ENCODE results near the gene PANX2. TPM values are rescaled to one million over a fixed set of nuclear protein-coding genes. Genes with fewer than 3 reads are reported as not detected.
A peak's percentile ranks its signal among the peaks of the same experiment; 100 is the strongest.

PANX2 gene
- total RNA-seq, 1 donor from 2014 or later = 4.2 TPM

GRCh38 chr22:50197000-50197800 is 26.7 kb downstream of the PANX2 start:
- no peak for DNase-seq (ENCODE audit: extremely low spot score in 2 of 2)
- Histone ChIP-seq H3K27ac (no peak overlapping the region), H3K4me1 (peaks cover 34% of the 10 kb centered on the region), H3K9me3 (no peaks in the 10 kb centered on the region), H3K36me3 (peaks cover 0 to 24% of the 10 kb centered on the region in 2 donors), H3K4me3 (no peak overlapping the region), H3K27me3 (no peaks in the 10 kb centered on the region)
- TF ChIP-seq, protein P1, sequence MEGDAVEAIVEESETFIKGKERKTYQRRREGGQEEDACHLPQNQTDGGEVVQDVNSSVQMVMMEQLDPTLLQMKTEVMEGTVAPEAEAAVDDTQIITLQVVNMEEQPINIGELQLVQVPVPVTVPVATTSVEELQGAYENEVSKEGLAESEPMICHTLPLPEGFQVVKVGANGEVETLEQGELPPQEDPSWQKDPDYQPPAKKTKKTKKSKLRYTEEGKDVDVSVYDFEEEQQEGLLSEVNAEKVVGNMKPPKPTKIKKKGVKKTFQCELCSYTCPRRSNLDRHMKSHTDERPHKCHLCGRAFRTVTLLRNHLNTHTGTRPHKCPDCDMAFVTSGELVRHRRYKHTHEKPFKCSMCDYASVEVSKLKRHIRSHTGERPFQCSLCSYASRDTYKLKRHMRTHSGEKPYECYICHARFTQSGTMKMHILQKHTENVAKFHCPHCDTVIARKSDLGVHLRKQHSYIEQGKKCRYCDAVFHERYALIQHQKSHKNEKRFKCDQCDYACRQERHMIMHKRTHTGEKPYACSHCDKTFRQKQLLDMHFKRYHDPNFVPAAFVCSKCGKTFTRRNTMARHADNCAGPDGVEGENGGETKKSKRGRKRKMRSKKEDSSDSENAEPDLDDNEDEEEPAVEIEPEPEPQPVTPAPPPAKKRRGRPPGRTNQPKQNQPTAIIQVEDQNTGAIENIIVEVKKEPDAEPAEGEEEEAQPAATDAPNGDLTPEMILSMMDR (IDR thresholded peaks at IDR 0.05) = no peak
- TF ChIP-seq POLR2AphosphoS5 (IDR thresholded peaks at IDR 0.05; ENCODE audit: insufficient read depth in 1 of 2, low read depth in 1 of 2) = no peak
- no peak for TF ChIP-seq POLR2A (IDR thresholded peaks at IDR 0.05)
- intact Hi-C loops (cut with DNase I) = loop anchor here (10.0 kb wide), 1 partner anchor 272 kb away; no protein-coding TSS in a partner anchor

DNA sequence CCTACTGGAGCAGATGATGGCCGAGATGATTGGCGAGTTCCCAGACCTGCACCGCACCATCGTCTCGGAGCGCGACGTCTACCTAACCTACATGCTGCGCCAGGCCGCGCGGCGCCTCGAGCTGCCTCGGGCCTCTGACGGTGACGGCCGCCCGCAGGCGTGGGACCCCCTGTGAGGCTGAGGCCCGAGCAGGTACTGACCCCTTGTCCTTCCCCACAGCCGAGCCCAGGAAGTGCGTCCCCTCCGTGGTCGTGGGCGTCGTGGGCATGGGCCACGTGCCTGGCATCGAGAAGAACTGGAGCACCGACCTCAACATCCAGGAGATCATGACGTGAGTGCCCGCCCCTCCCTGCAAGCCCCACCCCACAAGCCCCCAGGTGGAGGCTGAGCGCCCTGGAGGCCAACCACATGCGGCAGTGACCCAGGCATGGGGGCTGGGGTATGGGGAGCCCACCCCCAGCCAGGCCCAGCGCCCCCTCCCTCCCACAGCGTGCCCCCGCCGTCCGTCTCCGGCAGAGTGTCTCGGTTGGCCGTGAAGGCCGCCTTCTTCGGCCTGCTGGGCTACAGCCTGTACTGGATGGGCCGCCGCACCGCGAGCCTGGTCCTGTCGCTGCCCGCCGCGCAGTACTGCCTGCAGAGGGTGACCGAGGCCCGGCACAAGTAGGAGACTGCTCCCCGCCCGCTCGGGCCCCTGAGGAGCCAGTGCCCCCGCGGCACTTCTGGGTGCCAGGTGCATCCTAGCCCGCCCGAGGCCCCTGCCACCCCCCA is 27.5 kb downstream of the PANX2 start:
- Histone ChIP-seq H3K4me1 (peaks cover 34% of the 10 kb centered on the region), H3K4me3 (no peak overlapping the region), H3K36me3 (peaks cover 0 to 24% of the 10 kb centered on the region in 2 donors), H3K27me3 (no peaks in the 10 kb centered on the region), H3K27ac (no peak overlapping the region), H3K9me3 (no peaks in the 10 kb centered on the region)
- DNase-seq (ENCODE audit: extremely low spot score in 2 of 2) = no peak
- intact Hi-C loops (cut with DNase I) = loop anchor here (10.0 kb wide), 1 partner anchor 273 kb away; no protein-coding TSS in a partner anchor
- TF ChIP-seq, protein P1 (IDR thresholded peaks at IDR 0.05) = no peak
- TF ChIP-seq POLR2A (IDR thresholded peaks at IDR 0.05) (no peak), POLR2AphosphoS5 (IDR thresholded peaks at IDR 0.05; ENCODE audit: insufficient read depth in 1 of 2, low read depth in 1 of 2) (no peak)

DNA sequence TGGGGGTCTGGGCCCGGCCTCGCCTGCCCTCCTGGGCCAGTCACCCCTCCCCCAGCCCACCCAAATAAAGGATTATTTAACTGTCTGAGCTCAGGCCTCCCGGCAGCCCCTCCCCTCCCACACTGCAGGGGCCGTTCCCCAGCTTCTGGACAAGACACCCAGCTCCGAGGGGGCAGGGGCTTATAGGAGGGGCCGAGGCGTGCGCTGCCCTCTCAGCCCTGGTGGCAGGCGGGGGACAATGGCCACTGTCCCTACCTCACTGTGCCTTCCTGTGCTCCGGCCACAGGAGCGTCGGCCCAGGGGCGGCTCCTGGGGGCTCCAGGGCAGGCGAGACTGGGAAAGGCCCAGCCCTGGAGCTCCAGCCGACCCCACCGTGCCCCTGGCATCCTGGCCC is 28.1 kb downstream of the PANX2 start:
- H3K4me1 ChIP-seq = peaks cover 32% of the 10 kb centered on the region
- no peak overlapping the region for H3K4me3 ChIP-seq
- no peak for DNase-seq (ENCODE audit: extremely low spot score in 2 of 2)
- intact Hi-C loops (cut with DNase I) = loop anchor here (10.0 kb wide), 1 partner anchor 274 kb away; no protein-coding TSS in a partner anchor
- H3K36me3 ChIP-seq = peaks cover 0 to 24% of the 10 kb centered on the region in 2 donors
- no peaks in the 10 kb centered on the region for H3K9me3 ChIP-seq
- TF ChIP-seq POLR2A (IDR thresholded peaks at IDR 0.05) = no peak
- H3K27ac ChIP-seq = no peak overlapping the region
- H3K27me3 ChIP-seq = no peaks in the 10 kb centered on the region

- no peaks in the 10 kb centered on the region for H3K27me3 ChIP-seq
- H3K4me1 ChIP-seq = peaks cover 32% of the 10 kb centered on the region
- no peak overlapping the region for H3K4me3 ChIP-seq
- H3K27ac ChIP-seq = no peak overlapping the region
- TF ChIP-seq POLR2A (IDR thresholded peaks at IDR 0.05) (no peak), POLR2AphosphoS5 (IDR thresholded peaks at IDR 0.05; ENCODE audit: insufficient read depth in 1 of 2, low read depth in 1 of 2) (no peak)
- TF ChIP-seq, protein P1 (IDR thresholded peaks at IDR 0.05) = no peak
- H3K36me3 ChIP-seq = peaks cover 0 to 25% of the 10 kb centered on the region in 2 donors
- intact Hi-C loops (cut with DNase I) = loop anchor here (10.0 kb wide), 1 partner anchor 274 kb away; no protein-coding TSS in a partner anchor
- no peak for DNase-seq (ENCODE audit: extremely low spot score in 2 of 2)
- no peaks in the 10 kb centered on the region for H3K9me3 ChIP-seq
Observed at GRCh38 chr22:50199251-50199721, 28.8 kb downstream of the PANX2 start.

GRCh38 chr22:50199829-50200460 is 29.4 kb downstream of the PANX2 start:
- H3K9me3 ChIP-seq = no peaks in the 10 kb centered on the region
- H3K27ac ChIP-seq = peak overlapping the region; percentile 82
- H3K4me1 ChIP-seq = peaks cover 34% of the 10 kb centered on the region
- TF ChIP-seq, protein P1 (IDR thresholded peaks at IDR 0.05) = no peak
- TF ChIP-seq POLR2A (IDR thresholded peaks at IDR 0.05) = no peak
- TF ChIP-seq POLR2AphosphoS5 (IDR thresholded peaks at IDR 0.05; ENCODE audit: insufficient read depth in 1 of 2, low read depth in 1 of 2) = no peak
- intact Hi-C loops (cut with DNase I) = loop anchor here (10.0 kb wide), 1 partner anchor 275 kb away; no protein-coding TSS in a partner anchor
- DNase-seq (ENCODE audit: extremely low spot score in 2 of 2) = no peak
- H3K36me3 ChIP-seq = peaks cover 0 to 23% of the 10 kb centered on the region in 2 donors
- H3K4me3 ChIP-seq = peak overlapping the region; percentile 76 to 85
- no peaks in the 10 kb centered on the region for H3K27me3 ChIP-seq
